ENCODE results near the gene AMZ1. TPM values are rescaled to one million over a fixed set of nuclear protein-coding genes. Genes with fewer than 3 reads are reported as not detected.

The AMZ1 gene
- polyA plus RNA-seq, 3 donors from 2014 or later, result 0.11 TPM; not detected in 2

- Mint-ChIP-seq H3K9me3 (no peaks in the 10 kb centered on the region), H3K4me1 (peaks cover 26 to 35% of the 10 kb centered on the region in 2 donors), H3K27ac (peak overlapping the region in 3 of 6 donors; percentile 6 to 79 (median 59)), H3K36me3 (peaks cover 6 to 20% (median 6%) of the 10 kb centered on the region in 3 donors), H3K4me3 (peak overlapping the region in 1 of 5 donors; percentile 30), H3K27me3 (ENCODE audit: low read depth in 3 of 3) (peaks cover 0 to 3% (median 0%) of the 10 kb centered on the region in 3 donors)
- DNase-seq, result no peak
Observed at GRCh38 chr7:2758673-2759616, 70.9 kb downstream of the AMZ1 start.

GRCh38 chr7:2759736-2760097, 71.7 kb downstream of the AMZ1 start:
- no peaks in the 10 kb centered on the region for H3K9me3 Mint-ChIP-seq
- H3K27ac Mint-ChIP-seq, result peak overlapping the region in 1 of 6 donors; percentile 6
- H3K4me1 Mint-ChIP-seq, result peaks cover 26 to 35% of the 10 kb centered on the region in 2 donors
- peaks cover 6 to 20% (median 6%) of the 10 kb centered on the region in 3 donors for H3K36me3 Mint-ChIP-seq
- DNase-seq, result no peak
- no peak overlapping the region for H3K4me3 Mint-ChIP-seq
- H3K27me3 Mint-ChIP-seq (ENCODE audit: low read depth in 3 of 3), result peaks cover 0 to 3% (median 0%) of the 10 kb centered on the region in 3 donors

- H3K9me3 Mint-ChIP-seq, result no peaks in the 10 kb centered on the region
- H3K27ac Mint-ChIP-seq, result peak overlapping the region in 2 of 6 donors; percentile 58 to 70
- peaks cover 26 to 35% of the 10 kb centered on the region in 2 donors for H3K4me1 Mint-ChIP-seq
- peak; percentile 5 to 34 (median 28) for DNase-seq
- H3K4me3 Mint-ChIP-seq, result peak overlapping the region in 3 of 5 donors; percentile 17 to 46 (median 27)
- H3K36me3 Mint-ChIP-seq, result peaks cover 6 to 17% (median 6%) of the 10 kb centered on the region in 3 donors
- peaks cover 0 to 3% (median 0%) of the 10 kb centered on the region in 3 donors for H3K27me3 Mint-ChIP-seq (ENCODE audit: low read depth in 3 of 3)
Observed at GRCh38 chr7:2760098-2760889, 72.3 kb downstream of the AMZ1 start.

GRCh38 chr7:2761131-2761624, 73.2 kb downstream of the AMZ1 start:
- no peak for DNase-seq
- H3K27ac Mint-ChIP-seq, result no peak overlapping the region
- peaks cover 0 to 12% (median 0%) of the 10 kb centered on the region in 3 donors for H3K36me3 Mint-ChIP-seq
- H3K9me3 Mint-ChIP-seq, result no peaks in the 10 kb centered on the region
- peaks cover 0 to 3% (median 0%) of the 10 kb centered on the region in 3 donors for H3K27me3 Mint-ChIP-seq (ENCODE audit: low read depth in 3 of 3)
- H3K4me1 Mint-ChIP-seq, result peaks cover 26 to 35% of the 10 kb centered on the region in 2 donors
- H3K4me3 Mint-ChIP-seq, result no peak overlapping the region

- no peak overlapping the region for H3K4me3 Mint-ChIP-seq
- peaks cover 0 to 3% (median 0%) of the 10 kb centered on the region in 3 donors for H3K27me3 Mint-ChIP-seq (ENCODE audit: low read depth in 3 of 3)
- H3K36me3 Mint-ChIP-seq, result peaks cover 0 to 12% (median 0%) of the 10 kb centered on the region in 3 donors
- peak overlapping the region in 1 of 6 donors; percentile 34 for H3K27ac Mint-ChIP-seq
- H3K9me3 Mint-ChIP-seq, result no peaks in the 10 kb centered on the region
- peaks cover 26 to 35% of the 10 kb centered on the region in 2 donors for H3K4me1 Mint-ChIP-seq
- DNase-seq, result no peak
Observed at GRCh38 chr7:2761801-2762497, 73.9 kb downstream of the AMZ1 start.

GRCh38 chr7:2763597-2763996, 75.6 kb downstream of the AMZ1 start:
- DNase-seq, result no peak
- peaks cover 0 to 12% (median 0%) of the 10 kb centered on the region in 3 donors for H3K36me3 Mint-ChIP-seq
- peaks cover 0 to 1% (median 0%) of the 10 kb centered on the region in 3 donors for H3K27me3 Mint-ChIP-seq (ENCODE audit: low read depth in 3 of 3)
- H3K4me1 Mint-ChIP-seq, result peaks cover 23 to 26% of the 10 kb centered on the region in 2 donors
- H3K4me3 Mint-ChIP-seq, result no peak overlapping the region
- no peak overlapping the region for H3K27ac Mint-ChIP-seq
- no peaks in the 10 kb centered on the region for H3K9me3 Mint-ChIP-seq

- Mint-ChIP-seq H3K27me3 (ENCODE audit: low read depth in 3 of 3) (peaks cover 0 to 1% (median 0%) of the 10 kb centered on the region in 3 donors), H3K4me3 (no peak overlapping the region), H3K4me1 (peaks cover 16% of the 10 kb centered on the region in 2 donors), H3K36me3 (peaks cover 0 to 8% (median 0%) of the 10 kb centered on the region in 3 donors), H3K27ac (no peak overlapping the region), H3K9me3 (no peaks in the 10 kb centered on the region)
- DNase-seq, result no peak
Observed at GRCh38 chr7:2764621-2765020, 76.6 kb downstream of the AMZ1 start.

Other genes with a start within 250 kb of the AMZ1 start
- gene GRIFIN, start 211.8 kb upstream of the AMZ1 start, polyA plus RNA-seq, result not detected
- gene LFNG, start 168.4 kb upstream of the AMZ1 start, polyA plus RNA-seq, result 1 to 10 TPM; 2.2 to 2.6 (median 2.3) TPM
- gene BRAT1, start 132.7 kb upstream of the AMZ1 start, polyA plus RNA-seq, result 10 to 100 TPM; 15.0 to 42.4 (median 19.2) TPM
- gene IQCE, start 129.2 kb upstream of the AMZ1 start, polyA plus RNA-seq, result 1 to 10 TPM in 2 of 3 donors, not detected in 1; 1.9 to 4.2 TPM
- gene TTYH3, start 56.2 kb upstream of the AMZ1 start, polyA plus RNA-seq, result 1 to 10 TPM; 1.3 to 3.2 (median 1.6) TPM
- 1 to 10 TPM; 4.7 to 6.1 (median 4.8) TPM for gene GNA12, start 156.1 kb downstream of the AMZ1 start, polyA plus RNA-seq

All from immature natural killer cell (primary cell).